Nephron (organoid): ENCODE measurements around the gene DENND11.

Source experiments
- H3K27ac Mint-ChIP-seq, 3 experiments: 2 replicates each; pipeline ENCODE4 v1.8.0; 2020; ENCODE audit warnings: mixed read lengths in 3 of 3, mild to moderate bottlenecking in 2 of 3, moderate library complexity in 1 of 3
- H3K27me3 Mint-ChIP-seq: 2 replicates; pipeline ENCODE4 v1.8.0; 2021; ENCODE audit warnings: low read depth, mild to moderate bottlenecking, moderate library complexity, mixed read lengths
- H3K36me3 Mint-ChIP-seq: 2 replicates; pipeline ENCODE4 v1.8.0; 2020; ENCODE audit warnings: low read depth, mixed read lengths
- H3K4me1 Mint-ChIP-seq: 2 replicates; pipeline ENCODE4 v1.8.0; 2020; ENCODE audit warnings: mixed read lengths
- H3K4me3 Mint-ChIP-seq, 3 experiments: 2 replicates each; pipeline ENCODE4 v1.8.0; 2020; ENCODE audit warnings: mild to moderate bottlenecking in 3 of 3, mixed read lengths in 3 of 3, moderate library complexity in 2 of 3
- H3K9me3 Mint-ChIP-seq: 2 replicates; pipeline ENCODE4 v1.8.0; 2020; ENCODE audit warnings: mixed read lengths
- TF ChIP-seq, protein P1 (sequence below), 3 experiments: fragments of 200-600 bp; sonication (generic); IDR thresholded peaks; one replicate each; pipeline ENCODE4 v1.5.0; 2021; ENCODE audit warnings: antibody characterized with exemption in 3 of 3; ENCODE audit not compliant: unreplicated experiment in 3 of 3

The DENND11 gene

DNA sequence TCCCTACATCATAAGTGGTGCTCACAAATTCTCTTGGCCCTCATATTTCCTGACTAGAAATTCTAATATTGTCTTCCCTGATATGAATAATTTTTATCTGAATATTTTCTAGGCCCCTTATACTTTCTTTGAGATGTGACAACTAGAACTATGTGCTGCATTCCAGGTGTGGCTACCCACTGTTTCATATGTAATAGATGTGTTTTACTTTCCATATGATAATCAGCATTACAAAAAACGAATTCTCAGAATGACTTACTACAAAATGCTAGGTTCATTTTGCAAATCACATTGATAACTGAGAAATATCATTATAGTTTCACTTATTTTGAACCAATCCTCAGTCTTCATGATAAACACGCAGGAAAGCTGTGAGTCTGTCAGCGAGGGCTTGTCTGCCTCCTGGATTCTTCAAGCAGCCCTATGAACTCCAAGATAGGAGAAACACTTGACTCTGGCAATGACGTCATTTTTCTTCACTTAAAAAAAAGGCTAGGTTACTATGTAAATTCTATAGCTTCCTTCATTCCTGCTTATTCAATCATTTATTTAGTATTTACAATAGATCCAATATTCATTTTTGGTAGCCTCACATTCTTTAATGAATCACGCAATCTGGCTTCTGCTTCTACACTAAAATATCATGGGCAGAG, 10.8 kb upstream of the DENND11 start:
- H3K4me1 Mint-ChIP-seq, result no peaks in the 10 kb centered on the region
- TF ChIP-seq, protein P1, sequence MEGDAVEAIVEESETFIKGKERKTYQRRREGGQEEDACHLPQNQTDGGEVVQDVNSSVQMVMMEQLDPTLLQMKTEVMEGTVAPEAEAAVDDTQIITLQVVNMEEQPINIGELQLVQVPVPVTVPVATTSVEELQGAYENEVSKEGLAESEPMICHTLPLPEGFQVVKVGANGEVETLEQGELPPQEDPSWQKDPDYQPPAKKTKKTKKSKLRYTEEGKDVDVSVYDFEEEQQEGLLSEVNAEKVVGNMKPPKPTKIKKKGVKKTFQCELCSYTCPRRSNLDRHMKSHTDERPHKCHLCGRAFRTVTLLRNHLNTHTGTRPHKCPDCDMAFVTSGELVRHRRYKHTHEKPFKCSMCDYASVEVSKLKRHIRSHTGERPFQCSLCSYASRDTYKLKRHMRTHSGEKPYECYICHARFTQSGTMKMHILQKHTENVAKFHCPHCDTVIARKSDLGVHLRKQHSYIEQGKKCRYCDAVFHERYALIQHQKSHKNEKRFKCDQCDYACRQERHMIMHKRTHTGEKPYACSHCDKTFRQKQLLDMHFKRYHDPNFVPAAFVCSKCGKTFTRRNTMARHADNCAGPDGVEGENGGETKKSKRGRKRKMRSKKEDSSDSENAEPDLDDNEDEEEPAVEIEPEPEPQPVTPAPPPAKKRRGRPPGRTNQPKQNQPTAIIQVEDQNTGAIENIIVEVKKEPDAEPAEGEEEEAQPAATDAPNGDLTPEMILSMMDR (IDR thresholded peaks at IDR 0.05; ENCODE audit: unreplicated experiment in 3 of 3), result no peak
- H3K27ac Mint-ChIP-seq, result no peak overlapping the region
- H3K27me3 Mint-ChIP-seq, result no peaks in the 10 kb centered on the region
- H3K9me3 Mint-ChIP-seq, result no peaks in the 10 kb centered on the region
- no peak overlapping the region for H3K4me3 Mint-ChIP-seq
- H3K36me3 Mint-ChIP-seq, result no peaks in the 10 kb centered on the region

DNA sequence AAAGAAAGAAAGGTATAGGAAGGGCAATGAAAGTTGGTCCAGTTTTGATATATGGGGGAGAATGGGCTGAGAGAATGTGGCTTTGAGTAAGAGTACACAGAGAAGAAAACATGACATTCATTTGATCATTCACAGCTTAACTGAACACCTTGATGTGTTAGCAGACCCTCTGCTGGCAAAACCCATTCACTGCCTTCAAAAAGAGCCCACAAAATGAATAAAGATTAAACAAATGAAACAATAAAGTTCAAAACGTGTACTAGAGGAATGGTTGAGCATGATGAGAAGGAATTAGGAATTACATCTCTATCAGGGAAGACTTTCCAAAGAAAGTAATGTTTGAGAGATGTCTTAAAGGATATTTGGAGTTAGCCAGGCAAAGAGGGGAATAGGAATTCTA, 8.3 kb upstream of the DENND11 start:
- no peaks in the 10 kb centered on the region for H3K27me3 Mint-ChIP-seq
- no peaks in the 10 kb centered on the region for H3K9me3 Mint-ChIP-seq
- H3K4me3 Mint-ChIP-seq, result no peak overlapping the region
- no peak overlapping the region for H3K27ac Mint-ChIP-seq
- H3K36me3 Mint-ChIP-seq, result no peaks in the 10 kb centered on the region
- H3K4me1 Mint-ChIP-seq, result no peaks in the 10 kb centered on the region
- TF ChIP-seq, protein P1 (IDR thresholded peaks at IDR 0.05; ENCODE audit: unreplicated experiment in 3 of 3), result no peak

DNA sequence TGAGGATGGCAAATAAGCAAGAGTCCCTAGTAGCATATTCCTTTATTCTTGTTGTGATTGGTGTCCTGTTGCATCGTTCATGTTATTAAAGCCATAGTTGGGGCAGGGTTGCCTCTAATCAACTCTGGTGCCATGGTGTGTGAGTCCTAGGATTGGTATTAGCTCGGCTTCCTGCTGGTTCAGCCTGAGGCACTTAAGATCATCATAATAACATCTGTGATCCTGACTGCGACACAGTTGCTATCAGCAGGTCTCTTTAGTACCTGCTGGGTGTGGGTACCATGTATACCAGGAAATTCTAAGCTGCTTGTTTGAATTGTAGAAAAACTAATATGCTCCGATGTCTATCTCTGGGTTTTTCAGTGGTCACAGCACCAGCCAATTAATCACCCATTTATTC, 7.8 kb upstream of the DENND11 start:
- Mint-ChIP-seq H3K4me1 (no peaks in the 10 kb centered on the region), H3K9me3 (no peaks in the 10 kb centered on the region)

DNA sequence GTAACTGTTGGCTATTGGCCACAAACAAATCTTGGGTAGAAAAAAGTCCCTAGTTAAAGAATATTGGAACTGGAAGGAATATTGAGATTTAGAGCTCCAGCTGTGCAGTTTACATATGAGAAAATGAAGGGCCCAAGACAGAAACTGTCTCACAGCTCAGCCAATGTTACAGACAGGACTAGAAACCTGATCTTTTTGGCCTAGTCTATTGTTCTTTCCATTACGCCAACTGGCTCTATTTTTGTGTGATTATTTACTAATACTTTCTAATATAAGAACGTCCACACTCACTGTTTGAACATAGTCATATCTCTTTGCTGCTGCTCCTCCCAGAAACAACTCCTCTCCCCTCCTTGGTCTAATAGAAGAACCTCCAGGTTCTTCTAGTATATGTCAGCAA, 7.4 kb upstream of the DENND11 start:
- Mint-ChIP-seq H3K36me3 (no peaks in the 10 kb centered on the region), H3K27me3 (peaks cover 5% of the 10 kb centered on the region), H3K9me3 (no peaks in the 10 kb centered on the region), H3K4me1 (no peaks in the 10 kb centered on the region), H3K27ac (no peak overlapping the region), H3K4me3 (no peak overlapping the region)
- TF ChIP-seq, protein P1 (IDR thresholded peaks at IDR 0.05; ENCODE audit: unreplicated experiment in 3 of 3), result no peak

More for the DNA sequence above, 7.8 kb upstream of the DENND11 start:
- no peak overlapping the region for H3K27ac Mint-ChIP-seq
- TF ChIP-seq, protein P1 (IDR thresholded peaks at IDR 0.05; ENCODE audit: unreplicated experiment in 3 of 3), result no peak
- H3K27me3 Mint-ChIP-seq, result peaks cover 3% of the 10 kb centered on the region
- no peak overlapping the region for H3K4me3 Mint-ChIP-seq
- no peaks in the 10 kb centered on the region for H3K36me3 Mint-ChIP-seq

GRCh38 chr7:141708351-141708750, 6.4 kb upstream of the DENND11 start, which contains the start of gene WEE2:
Gene WEE2 (plus strand): TSS chr7:141708353. CDS start chr7:141708759, 406 bp downstream.
- Mint-ChIP-seq H3K27me3 (peaks cover 10% of the 10 kb centered on the region), H3K4me3 (no peak within 1 kb of the TSS), H3K36me3 (no peaks in the 10 kb centered on the region), H3K9me3 (no peaks in the 10 kb centered on the region), H3K27ac (no peak within 1 kb of the TSS), H3K4me1 (no peaks in the 10 kb centered on the region)
- TF ChIP-seq, protein P1 (IDR thresholded peaks at IDR 0.05; ENCODE audit: unreplicated experiment in 3 of 3), result no peak
